Hepatocyte (in vitro differentiated cells): ENCODE results near the gene INSR. TPM values are rescaled to one million over a fixed set of nuclear protein-coding genes. Genes with fewer than 3 reads are reported as not detected.
A peak's percentile ranks its signal among the peaks of the same experiment; 100 is the strongest.

Experiments used
- DNase-seq: peaks from one replicate; pipeline ENCODE4 v3.0.0-alpha.2; 2016; ENCODE audit warnings: low spot score
- H2AFZ ChIP-seq: fragments of 200-600 bp; sonication (generic); 2 replicates; pipeline ENCODE4 v1.6.0; 2016; ENCODE audit warnings: antibody characterized with exemption, mild to moderate bottlenecking
- H3K27ac ChIP-seq: fragments of 200-600 bp; sonication (generic); 2 replicates; pipeline ENCODE4 v1.5.1; 2016; ENCODE audit warnings: mild to moderate bottlenecking
- H3K27me3 ChIP-seq: fragments of 200-600 bp; sonication (generic); 2 replicates; pipeline ENCODE4 v1.6.1; 2016
- H3K36me3 ChIP-seq: fragments of 200-600 bp; sonication (generic); replicated peaks from 2 replicates; pipeline ENCODE4 v1.5.1; 2016; ENCODE audit warnings: low read depth; ENCODE audit not compliant: insufficient read depth
- H3K4me1 ChIP-seq: fragments of 200-600 bp; sonication (generic); 2 replicates; pipeline ENCODE4 v1.5.1; 2016; ENCODE audit warnings: mild to moderate bottlenecking, moderate library complexity; ENCODE audit not compliant: insufficient read depth
- H3K4me2 ChIP-seq: fragments of 200-600 bp; sonication (generic); 2 replicates; pipeline ENCODE4 v1.6.0; 2016
- H3K4me3 ChIP-seq: fragments of 200-600 bp; sonication (generic); 2 replicates; pipeline ENCODE4 v1.5.1; 2016; ENCODE audit warnings: mild to moderate bottlenecking
- H3K79me2 ChIP-seq: fragments of 200-600 bp; sonication (generic); 2 replicates; pipeline ENCODE4 v1.6.0; 2017; ENCODE audit warnings: mild to moderate bottlenecking
- H3K9me2 ChIP-seq: fragments of 200-600 bp; sonication (generic); replicated peaks from 2 replicates; pipeline ENCODE4 v1.6.0; 2017; ENCODE audit warnings: mild to moderate bottlenecking; ENCODE audit not compliant: insufficient read depth
- H3K9me3 ChIP-seq: fragments of 200-600 bp; sonication (generic); 2 replicates; pipeline ENCODE4 v1.5.1; 2016; ENCODE audit warnings: low read depth, mild to moderate bottlenecking
- H4K20me1 ChIP-seq: fragments of 200-600 bp; sonication (generic); 2 replicates; pipeline ENCODE4 v1.6.0; 2016; ENCODE audit warnings: mild to moderate bottlenecking; ENCODE audit not compliant: insufficient read depth, poor library complexity, severe bottlenecking
- CTCF ChIP-seq: fragments of 200-600 bp; sonication (generic); IDR thresholded peaks from 2 replicates; pipeline ENCODE4 v1.5.1; 2016; ENCODE audit warnings: antibody characterized with exemption, mild to moderate bottlenecking; ENCODE audit not compliant: poor library complexity
- EZH2 ChIP-seq: fragments of 200-600 bp; sonication (generic); IDR thresholded peaks from 2 replicates; pipeline ENCODE4 v1.6.1; 2016; ENCODE audit warnings: antibody characterized with exemption, mild to moderate bottlenecking, borderline replicate concordance
- EZH2phosphoT487 ChIP-seq: fragments of 200-600 bp; sonication (generic); IDR thresholded peaks from one replicate; pipeline ENCODE4 v1.6.1; 2018; ENCODE audit warnings: antibody characterized with exemption, mild to moderate bottlenecking, low read depth, moderate library complexity; ENCODE audit not compliant: unreplicated experiment, severe bottlenecking
- WGBS: methylation state at CpG from one replicate; pipeline ENCODE4 v1.1.6; 2016; ENCODE audit warnings: low lambda C conversion rate; ENCODE audit errors: missing lambda C conversion rate; 5-methylcytosine and 5-hydroxymethylcytosine counted together
- polyA plus RNA-seq: library from polyadenylated mRNA; unstranded; fragments of >200 nt; fragmentation: Nextera tagmentation; extraction: Ambion mirVana; gene quantifications from 2 replicates; pipeline ENCODE4 v1.2.1, GENCODE V29; 2016
- total RNA-seq: library from RNA; depleted of rRNA; stranded (reverse); fragments of >200 nt; gene quantifications from 2 replicates; pipeline ENCODE4 v1.2.3, GENCODE V29; 2014

The INSR gene
- total RNA-seq (49.9 and 59.0 TPM in 2 replicates), polyA plus RNA-seq (17.0 and 17.7 TPM in 2 replicates)

- peak within 1 kb of the TSS; percentile 94 for H2AFZ ChIP-seq
- H3K9me2 ChIP-seq: no peaks in the 10 kb centered on the region
- H3K27ac ChIP-seq: peak within 1 kb of the TSS; percentile 95
- DNase-seq: peak; percentile 95
- peaks cover 49% of the 10 kb centered on the region for H3K79me2 ChIP-seq
- peak within 1 kb of the TSS; percentile 92 for H3K4me2 ChIP-seq
- H3K27me3 ChIP-seq: no peaks in the 10 kb centered on the region
- no peaks in the 10 kb centered on the region for H3K36me3 ChIP-seq
- no peaks in the 10 kb centered on the region for H3K9me3 ChIP-seq
- under 1% methylated on average over 62 of the region's 108 CpGs for WGBS
- H3K4me1 ChIP-seq: peaks cover 12% of the 10 kb centered on the region
- H3K4me3 ChIP-seq: peak within 1 kb of the TSS; percentile 98
- H4K20me1 ChIP-seq: peaks cover 34% of the 10 kb centered on the region
- TF ChIP-seq CTCF: no peak
- no peak for TF ChIP-seq EZH2
- no peak for TF ChIP-seq EZH2phosphoT487
These were observed at the start of gene INSR for GRCh38 chr19:7293762-7294557. Gene INSR, minus strand, starts transcription at chr19:7294414. Its CDS starts 523 bp downstream, at chr19:7293891.

GRCh38 chr19:7342143-7342542 is 47.9 kb upstream of the INSR start:
- no peaks in the 10 kb centered on the region for H3K9me2 ChIP-seq
- H3K27ac ChIP-seq: no peak overlapping the region
- DNase-seq: no peak
- no peak overlapping the region for H2AFZ ChIP-seq
- no peaks in the 10 kb centered on the region for H3K79me2 ChIP-seq
- WGBS: 88% methylated on average over 5 of the region's 5 CpGs
- TF ChIP-seq EZH2 (no peak), CTCF (no peak), EZH2phosphoT487 (no peak)
- no peaks in the 10 kb centered on the region for H3K27me3 ChIP-seq
- H3K9me3 ChIP-seq: no peaks in the 10 kb centered on the region
- no peaks in the 10 kb centered on the region for H3K4me1 ChIP-seq
- no peaks in the 10 kb centered on the region for H4K20me1 ChIP-seq
- H3K36me3 ChIP-seq: no peaks in the 10 kb centered on the region
- H3K4me3 ChIP-seq: no peak overlapping the region
- no peak overlapping the region for H3K4me2 ChIP-seq

- TF ChIP-seq EZH2 (no peak), CTCF (peak; percentile 95)
- Histone ChIP-seq H3K4me3 (no peak overlapping the region), H3K4me2 (no peak overlapping the region), H3K27ac (no peak overlapping the region), H3K27me3 (no peaks in the 10 kb centered on the region), H4K20me1 (no peaks in the 10 kb centered on the region), H3K79me2 (no peaks in the 10 kb centered on the region), H3K9me2 (no peaks in the 10 kb centered on the region), H3K9me3 (no peaks in the 10 kb centered on the region), H2AFZ (peak overlapping the region; percentile 32), H3K4me1 (no peaks in the 10 kb centered on the region), H3K36me3 (no peaks in the 10 kb centered on the region)
- peak; percentile 84 for DNase-seq
- 47% methylated on average over 22 of the region's 22 CpGs for WGBS
These were observed 47.0 kb upstream of the INSR start for GRCh38 chr19:7340959-7341837.
